HG03060 (cell line): ENCODE results near the gene AKR1B1.

Source experiments
- ATAC-seq: cut with Tn5 transposase; IDR thresholded peaks from one replicate; pipeline ENCODE4 v1.9.1; 2021; ENCODE audit warnings: low read depth, moderate number of reproducible peaks; ENCODE audit not compliant: unreplicated experiment

The AKR1B1 gene

DNA sequence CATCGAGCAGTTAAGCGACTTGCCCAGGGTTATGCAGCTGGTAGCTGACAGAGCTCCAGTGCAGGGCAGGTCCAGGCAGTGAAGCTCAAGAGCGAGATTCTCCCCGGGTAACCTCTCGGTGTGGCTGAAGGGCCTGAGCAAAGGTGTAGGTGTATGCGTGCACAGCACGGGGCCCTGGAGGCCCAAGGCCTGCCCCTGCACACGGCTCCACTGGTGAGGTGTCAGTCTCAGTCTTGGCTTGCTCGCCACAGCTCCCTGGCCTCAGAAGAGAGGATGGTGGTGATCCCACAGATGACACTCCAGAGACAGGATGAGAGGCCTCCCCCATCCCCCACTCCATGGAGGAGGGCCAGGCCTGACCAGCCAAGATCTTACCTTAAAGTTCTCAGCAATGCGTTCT is 12.0 kb downstream of the AKR1B1 start:
- ATAC-seq, result no peak

DNA sequence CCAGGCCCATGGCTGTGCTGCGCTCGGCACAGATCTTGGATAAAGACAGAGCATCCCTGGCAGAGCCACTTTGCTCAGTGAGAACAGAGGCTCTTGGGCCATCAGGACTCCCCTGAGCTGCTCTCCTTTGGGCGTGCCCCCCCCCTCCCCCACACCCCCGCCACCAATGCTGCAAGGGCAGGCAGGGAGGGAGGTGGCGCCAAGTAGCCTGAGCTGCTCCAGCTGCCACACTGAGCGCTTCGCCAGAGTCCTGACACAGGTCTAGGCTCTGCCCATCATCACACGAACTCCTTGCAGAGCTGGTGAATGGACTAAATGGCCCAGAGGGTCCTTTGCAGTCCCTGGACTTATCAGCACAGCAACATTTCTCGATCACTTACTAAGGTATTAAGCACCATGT is 12.5 kb downstream of the AKR1B1 start:
- ATAC-seq, result no peak

- no peak for ATAC-seq
Observed at GRCh38 chr7:134444961-134445315, 14.0 kb downstream of the AKR1B1 start.

DNA sequence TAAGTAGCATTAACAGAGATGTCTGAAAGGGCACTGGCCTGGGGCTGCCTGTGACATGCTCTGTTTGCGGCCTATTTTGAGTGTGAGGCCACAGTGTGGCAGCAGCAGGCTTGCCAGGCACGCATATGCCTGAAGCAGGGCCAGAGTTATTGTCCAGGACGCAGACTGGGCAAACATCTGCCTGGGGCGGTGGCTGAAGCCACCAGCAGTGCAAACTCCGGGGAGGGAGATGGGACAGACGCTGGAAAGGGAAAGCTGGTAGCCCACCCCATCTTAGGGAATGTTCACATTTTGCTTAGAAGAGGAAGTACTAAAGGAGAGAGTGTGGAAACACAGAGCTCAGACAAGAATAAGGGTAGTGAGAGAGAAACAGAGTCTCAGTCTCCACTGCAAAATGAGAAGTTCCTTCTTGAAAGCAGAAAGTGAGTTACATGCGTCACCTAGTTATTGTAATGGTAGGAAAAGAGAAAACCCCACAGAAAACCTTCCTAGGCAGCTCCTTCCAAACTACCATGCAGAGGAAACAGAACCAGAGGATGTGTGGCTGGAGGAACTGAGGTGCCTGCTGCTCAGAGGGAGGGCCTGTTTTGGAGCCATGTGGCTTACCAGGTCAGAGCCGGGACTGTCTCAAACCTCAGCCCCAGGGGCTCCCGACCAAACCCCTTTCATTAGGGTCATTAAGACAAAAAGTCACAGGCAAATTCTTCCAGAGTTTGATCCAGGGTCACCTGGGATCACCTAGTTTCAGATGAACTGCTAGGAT is 14.5 kb downstream of the AKR1B1 start:
- no peak for ATAC-seq

GRCh38 chr7:134443396-134444070 is 15.4 kb downstream of the AKR1B1 start:
- no peak for ATAC-seq

DNA sequence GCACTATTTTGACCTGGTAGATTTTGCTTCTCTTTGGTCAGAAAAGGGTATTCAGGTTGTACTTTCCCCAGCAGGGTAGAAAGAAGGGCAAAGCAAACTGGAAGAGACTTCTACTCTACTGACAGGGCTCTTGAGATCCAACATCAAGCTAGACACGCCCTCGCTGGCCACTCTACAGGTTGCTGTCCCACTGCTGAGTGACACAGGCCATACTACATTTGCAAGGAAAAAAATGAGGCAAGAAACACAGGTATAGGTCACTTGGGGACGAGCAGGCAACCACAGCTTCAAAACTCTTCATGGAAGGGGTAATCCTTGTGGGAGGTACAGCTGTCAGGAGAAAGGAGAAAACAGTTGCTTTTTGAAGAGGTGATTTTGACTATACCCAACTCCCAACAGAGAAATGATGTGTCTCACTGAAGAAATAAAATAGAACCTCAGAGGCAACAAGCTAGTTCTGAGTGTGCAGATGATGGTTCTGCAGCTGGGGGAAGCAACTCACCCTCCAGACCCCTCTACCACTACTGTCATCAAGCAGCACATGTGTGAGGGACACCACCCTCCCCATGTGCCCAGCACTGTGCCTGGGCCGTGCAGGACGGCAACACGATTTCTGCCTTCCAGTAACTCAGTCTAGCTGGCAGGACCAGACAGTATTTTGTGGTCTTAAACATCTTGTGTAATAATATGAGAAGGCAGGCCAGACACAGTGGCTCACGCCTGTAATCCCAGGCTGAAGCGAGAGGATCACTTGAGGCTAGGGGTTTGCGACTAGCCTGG is 16.3 kb downstream of the AKR1B1 start:
- ATAC-seq, result no peak

- no peak for ATAC-seq
Observed at GRCh38 chr7:134441264-134441663, 17.6 kb downstream of the AKR1B1 start.

GRCh38 chr7:134440476-134440875 is 18.4 kb downstream of the AKR1B1 start:
- ATAC-seq, result no peak

DNA sequence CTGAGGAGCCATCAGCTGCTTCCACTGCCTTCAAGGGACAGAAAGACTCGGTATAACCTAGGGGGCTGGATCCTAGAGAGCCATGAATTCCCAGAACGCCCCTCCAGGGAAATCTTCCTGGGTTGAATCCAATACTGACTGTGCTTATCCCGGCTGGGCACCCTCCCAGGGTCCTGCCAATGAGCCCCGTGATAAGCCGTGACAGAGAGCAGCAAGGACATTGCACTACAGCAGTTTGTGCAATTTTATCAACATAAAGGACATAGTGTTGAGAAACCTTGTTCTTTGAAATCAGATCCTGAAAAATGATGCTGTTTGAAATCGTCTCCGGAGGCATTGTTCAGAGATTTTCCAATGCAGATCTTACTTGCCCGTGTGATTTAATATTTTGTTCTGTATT is 18.8 kb downstream of the AKR1B1 start:
- no peak for ATAC-seq

GRCh38 chr7:134438946-134439345 is 20.0 kb downstream of the AKR1B1 start:
- ATAC-seq, result no peak

- no peak for ATAC-seq
Observed at GRCh38 chr7:134435161-134435920, 23.6 kb downstream of the AKR1B1 start.

GRCh38 chr7:134434701-134435100 is 24.2 kb downstream of the AKR1B1 start:
- no peak for ATAC-seq

GRCh38 chr7:134433430-134433829 is 25.5 kb downstream of the AKR1B1 start:
- ATAC-seq, result no peak

GRCh38 chr7:134432296-134433152 is 26.4 kb downstream of the AKR1B1 start:
- ATAC-seq, result peak; percentile 80

- no peak for ATAC-seq
Observed at GRCh38 chr7:134431815-134432214, 27.1 kb downstream of the AKR1B1 start.

- no peak for ATAC-seq
Observed at GRCh38 chr7:134429481-134429880, 29.4 kb downstream of the AKR1B1 start.

DNA sequence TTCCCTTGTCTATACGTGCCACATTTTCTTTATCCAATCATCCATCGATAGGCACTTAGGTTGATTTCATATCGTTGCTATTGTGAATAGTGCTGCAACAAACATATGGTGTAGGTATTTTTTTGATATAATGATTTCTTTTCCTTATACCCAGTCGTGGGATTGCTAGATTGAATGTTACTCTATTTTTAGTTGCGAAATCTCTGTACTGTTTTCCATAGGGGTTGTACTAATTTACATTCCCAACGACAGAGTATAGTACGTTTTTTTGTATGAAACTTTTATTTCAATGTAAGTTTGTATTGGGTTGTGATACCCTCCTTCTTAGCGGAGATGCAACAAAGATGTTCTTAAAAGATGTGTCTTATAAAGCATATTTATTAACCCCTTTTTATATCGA is 30.0 kb downstream of the AKR1B1 start:
- ATAC-seq, result no peak

- no peak for ATAC-seq
Observed at GRCh38 chr7:134427896-134428295, 31.0 kb downstream of the AKR1B1 start.

- ATAC-seq, result no peak
Observed at GRCh38 chr7:134425777-134426176, 33.1 kb downstream of the AKR1B1 start.

DNA sequence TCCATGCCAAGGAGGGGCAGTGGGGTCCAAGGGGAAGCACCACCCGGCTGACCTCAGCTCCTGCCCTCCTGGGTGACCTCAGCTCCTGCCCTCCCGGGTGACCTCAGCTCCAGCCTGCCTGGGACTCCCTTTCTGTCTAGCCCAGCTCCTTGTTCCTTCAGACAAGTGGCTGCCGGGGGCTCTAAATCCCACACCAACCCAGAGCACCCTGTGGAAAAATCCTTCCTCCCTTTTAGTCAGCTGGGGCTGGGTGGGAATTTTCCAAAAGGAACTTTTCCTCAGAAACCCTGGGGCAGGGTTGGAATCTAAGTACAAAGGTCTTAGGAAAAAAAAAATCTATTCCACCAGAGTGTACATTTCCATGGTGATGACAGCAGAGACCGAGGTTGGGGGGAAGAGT is 36.3 kb downstream of the AKR1B1 start:
- no peak for ATAC-seq
